HFF-Myc (cell line): ENCODE measurements around the gene ARFGAP1.

ENCODE experiments used
- DNase-seq: peaks from one replicate; pipeline ENCODE4 v3.0.0-alpha.2; 2011; ENCODE audit warnings: low read depth; ENCODE audit errors: extremely low read depth
- H3K4me3 ChIP-seq: replicated peaks from 2 replicates; pipeline ENCODE4 v1.5.1; 2011; ENCODE audit warnings: low read depth, mild to moderate bottlenecking, control low read depth, low read length
- CTCF ChIP-seq: IDR thresholded peaks from 2 replicates; pipeline ENCODE4 v1.5.1; 2012; ENCODE audit warnings: mild to moderate bottlenecking, low read depth, low read length, control low read depth; ENCODE audit errors: missing control alignments

ARFGAP1 gene

GRCh38 chr20:63328026-63328700 is 55.5 kb downstream of the ARFGAP1 start:
- TF ChIP-seq CTCF = no peak
- no peak for DNase-seq
- no peak overlapping the region for H3K4me3 ChIP-seq

- DNase-seq = no peak
- H3K4me3 ChIP-seq = no peak overlapping the region
- TF ChIP-seq CTCF = no peak
Measured at GRCh38 chr20:63328718-63329275, 56.2 kb downstream of the ARFGAP1 start.

- no peak for TF ChIP-seq CTCF
- H3K4me3 ChIP-seq = no peak overlapping the region
- no peak for DNase-seq
Measured at GRCh38 chr20:63329331-63330083, 56.9 kb downstream of the ARFGAP1 start.

- TF ChIP-seq CTCF = no peak
- H3K4me3 ChIP-seq = no peak overlapping the region
- DNase-seq = no peak
Measured at GRCh38 chr20:63330084-63330760, 57.6 kb downstream of the ARFGAP1 start.

GRCh38 chr20:63330940-63331339 is 58.3 kb downstream of the ARFGAP1 start:
- TF ChIP-seq CTCF = no peak

GRCh38 chr20:63331741-63332400 is 59.3 kb downstream of the ARFGAP1 start:
- H3K4me3 ChIP-seq = no peak overlapping the region
- TF ChIP-seq CTCF = no peak
- no peak for DNase-seq

More at GRCh38 chr20:63330940-63331339, 58.3 kb downstream of the ARFGAP1 start:
- no peak overlapping the region for H3K4me3 ChIP-seq
- DNase-seq = no peak
